Raji (cell line): ENCODE measurements around the gene CCDC87.

Source experiments
- POLR2A ChIP-seq: IDR thresholded peaks from 2 replicates; pipeline ENCODE4 v1.6.1; 2011; ENCODE audit warnings: low read depth, low read length, control low read depth; ENCODE audit not compliant: insufficient read depth

The CCDC87 gene

DNA sequence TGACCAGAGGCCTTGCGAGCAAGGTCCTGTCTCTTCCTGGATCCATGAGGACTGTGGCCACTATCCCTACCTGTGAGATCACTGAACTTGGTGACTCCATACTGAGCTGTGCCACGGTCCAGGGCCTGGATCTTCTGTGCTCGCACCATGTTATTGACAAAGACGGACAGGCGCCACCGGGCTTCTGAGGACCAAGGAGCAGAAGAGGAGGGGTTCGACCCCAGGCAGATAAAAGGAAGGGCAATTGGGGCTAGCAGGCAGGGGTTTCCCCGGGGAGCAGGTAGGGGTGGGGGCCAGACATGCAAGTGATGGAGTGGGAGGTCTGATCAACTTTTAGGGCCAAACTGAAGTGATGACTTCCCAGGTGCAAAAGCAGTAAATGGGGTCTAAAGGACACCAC is 26.6 kb downstream of the CCDC87 start:
- no peak for TF ChIP-seq POLR2A

DNA sequence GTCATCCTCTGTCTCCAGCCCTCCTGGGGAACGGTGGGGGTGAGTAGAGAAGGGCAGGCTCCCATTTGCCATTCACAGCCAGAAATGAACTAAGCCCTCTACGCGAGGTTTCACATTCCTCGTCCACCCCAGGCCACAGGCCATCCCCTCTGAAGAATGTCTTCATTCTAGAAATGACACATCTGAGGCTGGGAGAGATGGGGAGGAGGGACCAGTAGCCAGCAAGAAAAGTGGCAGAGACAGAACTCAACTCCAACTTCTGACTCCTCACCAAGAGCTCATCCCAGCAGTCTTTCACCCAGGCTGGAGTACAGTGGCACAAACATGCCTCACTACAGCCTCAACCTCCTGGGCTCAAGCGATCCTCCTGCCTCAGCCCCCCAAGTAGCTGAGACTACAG is 27.9 kb downstream of the CCDC87 start:
- no peak for TF ChIP-seq POLR2A

DNA sequence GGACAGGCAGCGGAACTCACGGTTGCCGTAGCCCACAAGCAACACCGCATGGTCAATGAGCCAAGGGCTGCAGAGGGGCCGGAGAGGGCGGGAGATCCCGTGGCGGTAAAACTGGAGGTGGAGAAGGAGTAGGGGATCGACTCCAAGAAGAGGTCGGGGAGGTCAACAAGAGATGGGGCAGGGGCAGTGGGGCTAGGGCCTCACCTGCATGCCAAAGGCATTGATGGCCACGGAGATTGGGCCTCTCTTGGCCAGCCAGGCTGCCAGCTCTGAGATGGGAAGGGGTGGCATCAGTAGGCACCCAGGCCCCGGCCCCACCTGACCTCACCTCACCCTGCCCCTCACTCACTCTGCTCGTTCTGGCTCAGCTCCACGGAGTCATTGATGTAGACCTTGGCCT is 28.3 kb downstream of the CCDC87 start:
- no peak for TF ChIP-seq POLR2A

DNA sequence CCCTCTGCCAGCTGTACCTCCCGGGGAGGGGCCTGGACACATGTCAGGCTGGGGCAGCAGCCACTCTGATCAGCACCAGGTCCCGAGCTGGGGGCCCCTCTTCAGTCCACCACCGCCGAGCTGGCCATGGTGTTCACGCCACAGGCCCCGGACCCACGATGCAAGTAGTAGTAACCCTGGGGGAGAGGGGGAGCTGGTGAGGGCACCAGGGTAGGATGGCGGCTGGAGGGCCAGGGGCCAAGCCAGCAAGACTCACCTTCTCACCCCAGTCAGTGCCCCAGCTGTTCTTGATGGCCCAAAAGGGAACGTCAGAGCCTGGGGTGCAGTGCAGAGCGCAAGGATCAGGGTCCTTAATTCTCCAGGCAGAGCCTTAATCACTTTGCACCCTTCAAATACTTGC is 29.0 kb downstream of the CCDC87 start:
- no peak for TF ChIP-seq POLR2A

DNA sequence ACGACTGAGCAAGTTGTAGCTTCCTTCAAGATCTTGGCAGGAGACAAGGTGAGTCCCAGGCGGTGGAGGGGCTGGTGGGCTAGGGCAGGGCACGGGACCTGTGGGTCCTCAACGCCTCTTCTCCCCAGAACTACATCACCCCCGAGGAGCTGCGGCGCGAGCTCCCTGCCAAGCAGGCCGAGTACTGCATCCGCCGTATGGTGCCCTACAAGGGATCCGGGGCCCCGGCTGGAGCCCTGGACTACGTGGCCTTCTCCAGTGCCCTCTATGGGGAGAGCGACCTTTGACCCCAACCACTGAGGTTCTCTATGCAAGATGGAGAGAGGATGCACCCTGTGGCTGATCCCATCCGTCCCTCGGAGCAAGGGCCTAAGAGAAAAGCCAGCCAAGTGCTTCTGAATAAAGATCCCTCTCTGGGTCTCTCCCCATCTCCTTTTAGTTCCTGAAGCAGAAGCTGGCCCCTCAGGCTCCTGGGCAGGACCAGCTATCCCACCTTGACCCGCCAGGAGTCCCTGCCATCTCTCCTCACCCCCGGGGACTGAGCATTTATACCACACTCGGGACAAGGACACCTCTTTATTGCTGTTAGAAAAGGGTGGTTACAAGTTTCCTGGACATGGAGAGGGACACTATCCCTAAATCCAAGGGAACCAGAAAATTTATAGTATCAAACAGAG is 29.8 kb downstream of the CCDC87 start:
- TF ChIP-seq POLR2A, result no peak

DNA sequence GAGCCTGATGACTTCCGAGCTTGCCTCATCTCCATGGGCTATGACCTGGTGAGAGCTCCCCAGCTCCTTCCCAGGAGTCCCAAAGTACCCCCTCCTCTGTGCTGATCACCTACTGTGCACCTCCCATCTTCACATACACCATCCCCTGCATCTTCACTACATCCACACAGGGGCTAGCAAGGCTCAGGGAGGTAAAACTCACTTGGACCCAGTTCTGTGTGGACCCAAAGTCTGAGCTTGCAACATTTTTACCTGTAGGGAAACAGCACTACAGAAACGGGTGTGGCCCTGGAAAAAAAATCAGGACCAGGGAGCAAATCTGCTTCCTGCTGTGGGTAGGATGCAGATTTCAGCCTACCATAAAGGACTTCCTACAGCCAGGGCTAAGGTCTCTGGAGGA is 30.6 kb downstream of the CCDC87 start:
- no peak for TF ChIP-seq POLR2A

DNA sequence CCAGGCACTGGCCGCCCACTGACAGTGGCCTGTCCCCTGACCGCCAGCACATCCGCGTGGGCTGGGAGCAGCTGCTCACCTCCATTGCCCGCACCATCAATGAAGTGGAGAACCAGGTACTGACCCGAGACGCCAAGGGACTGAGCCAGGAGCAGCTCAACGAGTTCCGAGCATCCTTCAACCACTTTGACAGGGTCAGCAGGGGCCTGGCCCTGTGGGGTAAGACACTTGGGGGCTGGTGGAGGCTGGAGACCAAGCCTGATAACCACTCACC is 31.0 kb downstream of the CCDC87 start:
- no peak for TF ChIP-seq POLR2A

DNA sequence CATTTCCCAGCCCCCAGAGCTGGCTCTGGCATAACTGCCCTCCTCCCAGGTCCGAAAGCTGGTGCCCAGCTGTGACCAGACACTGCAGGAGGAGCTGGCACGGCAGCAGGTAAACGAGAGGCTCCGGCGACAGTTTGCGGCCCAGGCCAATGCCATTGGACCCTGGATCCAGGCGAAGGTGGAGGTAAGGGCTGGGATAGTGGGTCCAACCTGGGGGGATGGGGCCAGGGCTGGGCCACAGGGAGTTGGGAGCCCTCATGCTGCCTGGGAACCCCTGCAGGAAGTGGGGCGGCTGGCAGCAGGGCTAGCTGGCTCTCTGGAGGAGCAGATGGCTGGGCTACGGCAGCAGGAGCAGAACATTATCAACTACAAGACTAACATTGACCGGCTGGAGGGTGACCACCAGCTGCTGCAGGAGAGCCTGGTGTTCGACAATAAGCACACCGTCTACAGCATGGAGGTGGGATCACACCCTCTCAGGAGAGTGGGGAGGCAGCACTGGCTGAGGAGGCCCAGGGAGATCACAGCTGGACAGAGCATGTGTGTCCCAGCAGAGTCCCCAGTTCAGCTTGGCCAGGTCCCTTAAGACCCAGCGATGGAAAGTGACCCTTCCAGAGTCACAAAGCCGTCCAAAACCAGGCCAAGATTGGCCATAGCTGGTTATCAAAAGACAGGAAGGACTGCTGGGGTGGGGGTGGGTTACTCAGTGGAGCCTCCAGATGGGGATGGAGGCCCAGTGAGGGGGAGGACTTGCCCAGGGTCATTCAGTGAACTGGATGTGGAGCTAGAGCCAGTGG is 31.5 kb downstream of the CCDC87 start:
- no peak for TF ChIP-seq POLR2A

DNA sequence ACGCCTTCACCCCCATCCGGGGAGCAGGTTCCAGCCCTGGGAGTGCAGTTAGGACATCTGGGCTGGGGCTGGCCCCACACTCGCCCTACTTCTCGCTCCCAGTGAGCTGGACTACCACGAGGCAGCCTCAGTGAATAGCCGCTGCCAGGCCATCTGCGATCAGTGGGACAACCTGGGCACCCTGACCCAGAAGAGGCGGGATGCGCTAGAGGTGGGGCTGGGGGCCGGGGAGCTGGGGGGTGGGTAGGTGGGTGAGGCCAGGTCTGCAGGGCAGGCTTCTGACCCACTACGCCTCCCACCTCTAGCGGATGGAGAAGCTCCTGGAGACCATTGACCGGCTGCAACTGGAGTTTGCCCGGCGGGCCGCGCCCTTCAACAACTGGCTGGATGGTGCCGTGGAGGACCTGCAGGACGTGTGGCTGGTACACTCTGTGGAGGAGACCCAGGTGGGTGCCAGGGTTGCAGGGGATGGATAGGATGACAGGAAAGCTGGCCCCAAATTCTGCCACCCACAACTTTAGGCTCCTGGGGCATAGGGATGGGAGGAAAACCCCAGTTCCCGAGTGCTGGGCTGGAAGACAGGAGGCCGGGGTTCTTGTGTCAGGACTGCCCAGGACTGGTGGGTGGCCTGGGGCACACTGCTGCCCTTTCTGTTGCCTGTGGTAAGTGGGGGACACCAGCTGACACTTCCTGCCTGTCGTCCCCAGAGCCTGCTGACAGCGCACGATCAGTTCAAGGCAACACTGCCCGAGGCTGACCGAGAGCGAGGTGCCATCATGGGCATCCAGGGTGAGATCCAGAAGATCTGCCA is 32.8 kb downstream of the CCDC87 start:
- no peak for TF ChIP-seq POLR2A

DNA sequence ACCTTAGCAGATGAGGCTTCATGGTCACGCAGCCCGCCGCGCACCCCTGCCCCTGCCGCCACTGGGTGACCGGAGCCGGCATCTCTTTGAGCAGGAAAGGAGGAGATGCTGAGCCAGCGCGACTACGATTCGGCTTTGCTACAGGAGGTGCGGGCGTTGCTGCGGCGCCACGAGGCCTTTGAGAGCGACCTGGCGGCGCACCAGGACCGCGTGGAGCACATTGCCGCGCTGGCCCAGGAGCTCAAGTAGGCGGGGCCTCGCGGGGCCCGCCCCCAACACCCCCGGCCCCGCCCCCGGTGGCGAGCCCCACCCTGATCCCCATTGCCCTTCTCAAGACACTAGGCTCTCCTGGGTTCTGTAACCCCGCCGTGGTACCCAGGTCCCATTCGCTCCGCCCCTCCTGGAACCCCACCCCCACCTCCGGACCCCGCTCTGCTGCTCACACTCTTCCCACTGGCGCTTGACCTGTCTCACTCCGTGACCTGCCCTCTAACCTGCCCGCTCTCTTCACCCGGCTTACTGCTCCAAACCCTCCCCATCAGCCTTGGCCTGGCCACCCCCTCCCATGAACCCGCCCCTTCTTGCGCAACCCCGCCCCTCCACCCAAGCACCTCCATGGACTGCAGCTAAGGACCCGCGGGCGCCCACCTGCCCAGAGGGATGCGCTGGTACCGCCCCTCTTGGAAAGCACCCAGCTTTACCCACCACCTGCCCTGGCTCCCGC is 33.6 kb downstream of the CCDC87 start:
- no peak for TF ChIP-seq POLR2A

DNA sequence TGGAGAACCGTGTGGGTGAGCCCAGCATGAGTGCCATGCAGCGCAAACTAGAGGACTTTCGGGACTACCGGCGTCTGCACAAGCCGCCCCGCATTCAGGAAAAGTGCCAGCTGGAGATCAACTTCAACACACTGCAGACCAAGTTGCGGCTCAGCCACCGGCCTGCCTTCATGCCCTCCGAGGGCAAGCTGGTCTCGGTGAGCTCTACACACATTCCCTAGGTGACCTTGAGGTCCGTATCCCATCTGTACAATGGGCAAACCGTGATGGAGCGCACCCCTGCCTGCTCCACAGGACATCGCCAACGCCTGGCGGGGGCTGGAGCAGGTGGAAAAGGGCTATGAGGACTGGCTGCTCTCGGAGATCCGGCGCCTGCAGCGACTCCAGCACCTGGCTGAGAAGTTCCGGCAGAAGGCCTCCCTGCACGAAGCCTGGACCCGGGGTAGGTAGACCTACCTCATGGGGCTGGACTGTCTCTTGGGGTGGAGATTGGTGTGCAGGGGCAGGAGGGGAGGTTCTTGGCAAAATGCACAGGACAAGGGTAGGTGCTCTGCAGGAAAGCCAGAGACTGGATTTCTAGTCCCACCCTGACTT is 35.0 kb downstream of the CCDC87 start:
- no peak for TF ChIP-seq POLR2A

DNA sequence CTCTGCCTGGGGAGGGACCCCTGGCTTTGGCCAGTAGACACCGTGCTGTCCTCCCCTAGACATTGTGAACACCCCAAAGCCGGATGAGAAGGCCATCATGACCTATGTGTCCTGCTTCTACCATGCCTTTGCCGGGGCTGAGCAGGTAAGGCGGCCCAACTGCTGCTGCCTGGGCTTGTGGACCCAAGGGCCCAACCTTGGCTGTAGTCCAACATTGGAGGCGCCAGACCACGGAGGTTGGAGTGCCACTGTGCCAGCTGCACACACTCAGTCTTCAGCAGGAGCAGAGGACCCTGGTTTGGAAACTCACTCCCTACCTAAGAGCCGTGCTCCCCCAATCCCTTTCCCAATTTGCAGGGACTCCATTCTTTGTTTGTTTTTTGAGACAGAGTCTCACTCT is 36.8 kb downstream of the CCDC87 start:
- no peak for TF ChIP-seq POLR2A

DNA sequence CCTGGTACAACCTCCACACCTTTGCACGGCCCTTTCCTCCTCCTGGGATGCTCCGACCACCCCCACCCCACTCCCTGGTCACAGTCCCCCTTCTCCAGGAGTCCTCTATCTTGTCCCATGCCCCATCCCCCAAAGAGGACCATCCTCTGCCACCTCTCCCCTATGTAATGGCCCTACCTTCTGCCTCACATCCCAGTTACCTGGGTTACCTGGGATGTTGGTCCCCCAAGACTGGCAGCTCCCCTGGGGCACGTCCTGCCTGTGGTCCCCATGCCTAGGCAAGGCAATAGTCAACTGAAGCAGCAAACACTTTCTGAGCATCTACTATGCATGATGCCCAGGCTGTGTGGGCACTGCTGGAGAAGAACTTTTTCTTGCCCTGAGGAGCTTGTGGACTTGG is 37.4 kb downstream of the CCDC87 start:
- no peak for TF ChIP-seq POLR2A

DNA sequence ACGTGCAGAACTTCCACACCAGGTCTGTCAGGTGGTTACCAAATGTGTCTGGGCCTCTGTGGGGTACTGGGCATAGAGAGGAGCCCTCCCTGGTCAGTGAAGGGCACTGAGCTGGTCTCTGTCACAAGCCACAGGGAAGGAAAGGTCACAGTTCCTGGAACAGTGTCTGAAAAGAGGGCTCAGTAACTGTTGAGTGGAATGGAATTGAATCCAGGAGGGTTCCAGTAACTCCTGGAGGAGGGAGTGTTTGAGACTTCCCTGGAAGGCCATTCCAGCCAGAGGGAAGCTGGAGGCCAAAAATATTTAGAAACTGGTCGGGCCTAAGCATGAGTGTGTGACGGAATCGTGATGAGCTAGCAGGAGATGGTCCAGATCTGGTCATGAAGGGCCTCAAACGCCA is 38.3 kb downstream of the CCDC87 start:
- no peak for TF ChIP-seq POLR2A

DNA sequence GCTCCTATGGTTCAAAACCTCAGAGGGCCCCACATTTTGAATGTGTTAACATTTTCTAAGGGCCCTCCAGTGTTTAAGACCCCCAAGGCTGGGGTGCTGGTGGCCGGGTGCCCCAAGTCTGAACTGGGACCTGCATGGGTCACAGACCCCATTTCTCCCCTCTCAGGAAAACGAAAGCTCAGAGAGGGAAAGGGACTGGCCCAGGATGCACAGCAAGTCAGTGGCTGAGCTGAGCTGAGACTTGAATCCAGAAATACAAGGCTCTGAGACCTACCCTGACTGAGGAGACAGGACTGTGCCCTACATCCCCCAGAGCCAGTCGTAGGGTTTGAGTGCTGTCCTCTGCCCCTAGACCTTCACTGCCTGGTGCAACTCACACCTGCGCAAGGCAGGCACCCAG is 42.0 kb downstream of the CCDC87 start:
- TF ChIP-seq POLR2A, result no peak
